H9 (cell line): ENCODE results near the gene FADS1. TPM values are rescaled to one million over a fixed set of nuclear protein-coding genes. Genes with fewer than 3 reads are reported as not detected.

Experiments used
- DNase-seq: peaks from one replicate; pipeline ENCODE4 v3.0.0-alpha.2; 2017
- H2AFZ ChIP-seq: one replicate; pipeline ENCODE4 v1.6.1; 2013; ENCODE audit warnings: mild to moderate bottlenecking, low read length, control low read depth, moderate library complexity
- H2AK5ac ChIP-seq: 2 replicates; pipeline ENCODE4 v1.6.1; 2013; ENCODE audit warnings: low read length, control low read depth, mixed read lengths; ENCODE audit not compliant: insufficient read length
- H2BK120ac ChIP-seq: one replicate; pipeline ENCODE4 v1.6.1; 2013; ENCODE audit warnings: low read depth, mild to moderate bottlenecking, low read length, control low read depth, inconsistent platforms; ENCODE audit not compliant: poor library complexity, severe bottlenecking
- H2BK12ac ChIP-seq: 2 replicates; pipeline ENCODE4 v1.6.1; 2013; ENCODE audit warnings: low read length, control low read depth, mixed read lengths, low read depth; ENCODE audit not compliant: insufficient read length
- H2BK15ac ChIP-seq: 2 replicates; pipeline ENCODE4 v1.6.1; 2013; ENCODE audit warnings: low read depth, low read length, control low read depth
- H2BK20ac ChIP-seq: one replicate; pipeline ENCODE4 v1.6.1; 2013; ENCODE audit warnings: low read depth, mild to moderate bottlenecking, low read length, control low read depth, inconsistent platforms; ENCODE audit not compliant: poor library complexity, severe bottlenecking
- H2BK5ac ChIP-seq: 2 replicates; pipeline ENCODE4 v1.6.1; 2013; ENCODE audit warnings: low read length, control low read depth, mixed read lengths; ENCODE audit not compliant: insufficient read length
- H3K14ac ChIP-seq: 2 replicates; pipeline ENCODE4 v1.6.1; 2013; ENCODE audit warnings: low read length, control low read depth; ENCODE audit not compliant: insufficient read depth
- H3K18ac ChIP-seq: 2 replicates; pipeline ENCODE4 v1.6.1; 2013; ENCODE audit warnings: low read depth, mild to moderate bottlenecking, mixed read lengths, low read length, control low read depth; ENCODE audit not compliant: insufficient read length
- H3K23ac ChIP-seq: 2 replicates; pipeline ENCODE4 v1.6.1; 2013; ENCODE audit warnings: low read length, control low read depth, mixed read lengths, low read depth; ENCODE audit not compliant: insufficient read length
- H3K23me2 ChIP-seq: 2 replicates; pipeline ENCODE4 v1.6.1; 2013; ENCODE audit warnings: low read depth, mild to moderate bottlenecking, mixed read lengths, low read length, control low read depth; ENCODE audit not compliant: insufficient read length, poor library complexity, severe bottlenecking
- H3K27ac ChIP-seq: 2 replicates; pipeline ENCODE4 v1.5.1; 2013; ENCODE audit warnings: low read length, control low read depth, mixed read lengths, low read depth; ENCODE audit not compliant: insufficient read length
- H3K27me3 ChIP-seq: 2 replicates; pipeline ENCODE4 v1.6.1; 2013; ENCODE audit warnings: low read length, control low read depth, inconsistent platforms; ENCODE audit not compliant: insufficient read depth
- H3K4ac ChIP-seq: 2 replicates; pipeline ENCODE4 v1.6.1; 2013; ENCODE audit warnings: low read depth, mild to moderate bottlenecking, control low read depth, inconsistent platforms, low read length, moderate library complexity
- H3K4me1 ChIP-seq: 2 replicates; pipeline ENCODE4 v1.6.1; 2013; ENCODE audit warnings: low read length, control low read depth, inconsistent platforms; ENCODE audit not compliant: insufficient read depth
- H3K4me2 ChIP-seq: 2 replicates; pipeline ENCODE4 v1.6.1; 2013; ENCODE audit warnings: low read length, control low read depth, mixed read lengths; ENCODE audit not compliant: insufficient read length, insufficient read depth
- H3K56ac ChIP-seq: 2 replicates; pipeline ENCODE4 v1.6.1; 2013; ENCODE audit warnings: low read depth, mild to moderate bottlenecking, mixed read lengths, low read length, control low read depth; ENCODE audit not compliant: insufficient read length
- H3K79me1 ChIP-seq: 2 replicates; pipeline ENCODE4 v1.6.1; 2013; ENCODE audit warnings: low read depth, mild to moderate bottlenecking, moderate library complexity, low read length, control low read depth, inconsistent platforms; ENCODE audit not compliant: insufficient read depth, poor library complexity, severe bottlenecking
- H3K79me2 ChIP-seq: 2 replicates; pipeline ENCODE4 v1.6.1; 2013; ENCODE audit warnings: low read length, control low read depth, inconsistent platforms; ENCODE audit not compliant: insufficient read depth
- H3K9ac ChIP-seq: 2 replicates; pipeline ENCODE4 v1.6.1; 2013; ENCODE audit warnings: low read length, control low read depth, mixed read lengths; ENCODE audit not compliant: insufficient read length; ENCODE audit errors: extremely low read depth
- H3K9me3 ChIP-seq: one replicate; pipeline ENCODE4 v1.6.1; 2013; ENCODE audit warnings: low read depth, low read length, inconsistent platforms; ENCODE audit not compliant: control insufficient read depth
- H3T11ph ChIP-seq: one replicate; pipeline ENCODE4 v1.6.1; 2013; ENCODE audit warnings: mild to moderate bottlenecking, low read length, control low read depth, inconsistent platforms
- H4K20me1 ChIP-seq: one replicate; pipeline ENCODE4 v1.6.1; 2013; ENCODE audit not compliant: control insufficient read depth, insufficient read length, insufficient read depth
- H4K5ac ChIP-seq: 2 replicates; pipeline ENCODE4 v1.6.1; 2013; ENCODE audit warnings: low read depth, mild to moderate bottlenecking, mixed read lengths, low read length, control low read depth; ENCODE audit not compliant: insufficient read length
- H4K8ac ChIP-seq: replicated peaks from 2 replicates; pipeline ENCODE4 v1.6.1; 2013; ENCODE audit warnings: low read length, control low read depth, mixed read lengths, low read depth; ENCODE audit not compliant: insufficient read length
- H4K91ac ChIP-seq: 2 replicates; pipeline ENCODE4 v1.6.1; 2013; ENCODE audit warnings: low read depth, mild to moderate bottlenecking, moderate library complexity, mixed read lengths, low read length, control low read depth; ENCODE audit not compliant: insufficient read length
- H3K27ac Mint-ChIP-seq, 3 experiments: 2 replicates in 2 of 3; 3 replicates in 1 of 3; pipeline ENCODE4 v1.8.0; 2020 to 2021; ENCODE audit warnings: mixed read lengths in 3 of 3, mild to moderate bottlenecking in 1 of 3, moderate library complexity in 1 of 3
- H3K27me3 Mint-ChIP-seq: 2 replicates; pipeline ENCODE4 v1.8.0; 2021; ENCODE audit warnings: low read depth, mild to moderate bottlenecking, moderate library complexity, mixed read lengths
- H3K36me3 Mint-ChIP-seq, 3 experiments: 2 replicates in 2 of 3; 3 replicates in 1 of 3; pipeline ENCODE4 v1.8.0; 2020 to 2021; ENCODE audit warnings: low read depth in 3 of 3, mixed read lengths in 3 of 3; ENCODE audit not compliant: insufficient read depth in 1 of 3
- H3K4me1 Mint-ChIP-seq, 2 experiments: 2 replicates each; pipeline ENCODE4 v1.8.0; 2020; ENCODE audit warnings: mixed read lengths in 2 of 2
- H3K4me3 Mint-ChIP-seq, 2 experiments: 2 replicates in 1 of 2; 3 replicates in 1 of 2; pipeline ENCODE4 v1.8.0; 2020 to 2021; ENCODE audit warnings: mild to moderate bottlenecking in 2 of 2, mixed read lengths in 2 of 2, moderate library complexity in 1 of 2
- H3K9me3 Mint-ChIP-seq, 2 experiments: 2 replicates in 1 of 2; 3 replicates in 1 of 2; pipeline ENCODE4 v1.8.0; 2020; ENCODE audit warnings: mild to moderate bottlenecking in 2 of 2, mixed read lengths in 2 of 2, moderate library complexity in 1 of 2
- WGBS: extraction: QIAGEN DNeasy Blood & Tissue Kit; methylation state at CpG from one replicate; pipeline ENCODE4 v1.1.7; 2013; ENCODE audit warnings: missing lambda C conversion rate, low lambda C conversion rate, mixed read lengths; ENCODE audit not compliant: insufficient read length; ENCODE audit errors: extremely low coverage; 5-methylcytosine and 5-hydroxymethylcytosine counted together
- total RNA-seq: library from RNA; stranded (reverse); gene quantifications from 2 replicates; pipeline ENCODE4 v1.2.1, GENCODE V29; 2021
- TF ChIP-seq, protein P1 (sequence below): fragments of 200-600 bp; sonication (generic); conservative IDR thresholded peaks from 3 replicates; pipeline ENCODE4 v1.8.0; 2021; ENCODE audit warnings: antibody characterized with exemption, mild to moderate bottlenecking

Gene FADS1
- total RNA-seq, 1 experiment from 2014 or later, result 125 TPM

DNA sequence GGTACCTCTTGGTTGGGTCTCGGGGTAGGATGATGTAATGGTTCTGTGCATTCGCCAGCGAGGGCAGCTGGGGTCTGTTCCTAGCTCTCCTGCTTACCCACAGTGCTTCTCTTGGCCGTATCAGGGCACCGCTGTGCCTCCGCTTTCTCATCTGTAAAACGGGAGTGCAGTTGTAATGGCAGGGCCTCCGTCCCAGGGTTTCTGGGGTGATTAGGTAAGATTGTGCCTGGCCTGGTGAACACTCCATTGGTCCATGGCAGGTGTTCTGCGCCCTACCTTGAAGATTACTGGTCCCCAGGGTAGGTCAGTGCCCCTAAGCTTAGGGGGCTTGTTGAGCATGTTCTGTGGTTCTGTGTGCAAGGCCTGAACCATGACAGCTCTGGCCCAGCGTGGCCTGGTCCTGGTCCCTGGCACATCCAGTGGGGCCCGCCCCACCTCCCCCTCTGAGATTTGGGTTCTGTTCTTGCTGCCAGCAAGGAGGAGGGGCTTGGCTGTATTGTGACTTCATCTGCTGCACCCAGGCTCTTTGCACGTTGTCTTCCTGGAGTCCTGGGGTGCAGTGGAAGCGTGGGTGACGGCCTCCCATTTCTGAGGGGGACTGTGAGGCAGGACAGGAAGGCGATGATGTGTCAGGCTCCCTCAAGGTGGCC is 59.5 kb downstream of the FADS1 start:
- Mint-ChIP-seq H3K27me3 (peaks cover 17% of the 10 kb centered on the region), H3K4me3 (no peak overlapping the region), H3K36me3 (no peaks in the 10 kb centered on the region), H3K4me1 (peaks cover 48 to 59% of the 10 kb centered on the region in 2 experiments), H3K27ac (peak overlapping the region in 2 of 3 experiments; percentile 77 to 89; a peak in 2 of 7 replicates), H3K9me3 (peaks cover 0 to 3% of the 10 kb centered on the region in 2 experiments; a peak in 1 of 5 replicates)
- Histone ChIP-seq H4K5ac (no peak overlapping the region), H3K79me1 (no peaks in the 10 kb centered on the region), H2BK15ac (no peak overlapping the region), H3K27me3 (peaks cover 8% of the 10 kb centered on the region; the same call in 1 of the 2 replicates), H3T11ph (no peak overlapping the region), H3K4me2 (no peak overlapping the region), H2BK120ac (no peak overlapping the region), H3K4ac (no peak overlapping the region), H2BK20ac (no peak overlapping the region), H4K8ac (no peak overlapping the region), H4K91ac (no peak overlapping the region), H3K18ac (no peak overlapping the region), H3K14ac (no peak overlapping the region), H2AFZ (no peak overlapping the region), H3K23ac (no peak overlapping the region), H3K4me1 (peaks cover 4% of the 10 kb centered on the region; the same call in 1 of the 2 replicates), H2BK12ac (no peak overlapping the region), H3K56ac (no peak overlapping the region), H3K23me2 (peaks cover 5% of the 10 kb centered on the region), H2AK5ac (no peak overlapping the region), H2BK5ac (no peak overlapping the region), H3K27ac (no peak overlapping the region), H3K9ac (no peak overlapping the region), H3K9me3 (no peaks in the 10 kb centered on the region), H3K79me2 (no peaks in the 10 kb centered on the region), H4K20me1 (no peaks in the 10 kb centered on the region)
- no CpG with 5 or more reads among the region's 15 CpGs for WGBS
- no peak for DNase-seq
- TF ChIP-seq, protein P1, sequence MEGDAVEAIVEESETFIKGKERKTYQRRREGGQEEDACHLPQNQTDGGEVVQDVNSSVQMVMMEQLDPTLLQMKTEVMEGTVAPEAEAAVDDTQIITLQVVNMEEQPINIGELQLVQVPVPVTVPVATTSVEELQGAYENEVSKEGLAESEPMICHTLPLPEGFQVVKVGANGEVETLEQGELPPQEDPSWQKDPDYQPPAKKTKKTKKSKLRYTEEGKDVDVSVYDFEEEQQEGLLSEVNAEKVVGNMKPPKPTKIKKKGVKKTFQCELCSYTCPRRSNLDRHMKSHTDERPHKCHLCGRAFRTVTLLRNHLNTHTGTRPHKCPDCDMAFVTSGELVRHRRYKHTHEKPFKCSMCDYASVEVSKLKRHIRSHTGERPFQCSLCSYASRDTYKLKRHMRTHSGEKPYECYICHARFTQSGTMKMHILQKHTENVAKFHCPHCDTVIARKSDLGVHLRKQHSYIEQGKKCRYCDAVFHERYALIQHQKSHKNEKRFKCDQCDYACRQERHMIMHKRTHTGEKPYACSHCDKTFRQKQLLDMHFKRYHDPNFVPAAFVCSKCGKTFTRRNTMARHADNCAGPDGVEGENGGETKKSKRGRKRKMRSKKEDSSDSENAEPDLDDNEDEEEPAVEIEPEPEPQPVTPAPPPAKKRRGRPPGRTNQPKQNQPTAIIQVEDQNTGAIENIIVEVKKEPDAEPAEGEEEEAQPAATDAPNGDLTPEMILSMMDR, result no peak
